Subcutaneous adipose tissue (tissue), 4 donors: Measurements from ENCODE around the gene TTC24. TPM values are rescaled to one million over a fixed set of nuclear protein-coding genes. Genes with fewer than 3 reads are reported as not detected.

Source experiments
- total RNA-seq, 4 donors: library from RNA; depleted of rRNA; stranded (reverse); fragments of >200 nt; gene quantifications; one replicate each; pipeline ENCODE4 v1.1.0, GENCODE V29; 2016
- TF ChIP-seq, protein P1 (sequence below): fragments of 450-650 bp; IDR thresholded peaks from one replicate; pipeline ENCODE4 v1.5.1; 2016; ENCODE audit warnings: low read depth, mild to moderate bottlenecking, control low read depth, antibody characterized with exemption, moderate library complexity

Gene TTC24
- total RNA-seq, 4 donors from 2014 or later: not detected

DNA sequence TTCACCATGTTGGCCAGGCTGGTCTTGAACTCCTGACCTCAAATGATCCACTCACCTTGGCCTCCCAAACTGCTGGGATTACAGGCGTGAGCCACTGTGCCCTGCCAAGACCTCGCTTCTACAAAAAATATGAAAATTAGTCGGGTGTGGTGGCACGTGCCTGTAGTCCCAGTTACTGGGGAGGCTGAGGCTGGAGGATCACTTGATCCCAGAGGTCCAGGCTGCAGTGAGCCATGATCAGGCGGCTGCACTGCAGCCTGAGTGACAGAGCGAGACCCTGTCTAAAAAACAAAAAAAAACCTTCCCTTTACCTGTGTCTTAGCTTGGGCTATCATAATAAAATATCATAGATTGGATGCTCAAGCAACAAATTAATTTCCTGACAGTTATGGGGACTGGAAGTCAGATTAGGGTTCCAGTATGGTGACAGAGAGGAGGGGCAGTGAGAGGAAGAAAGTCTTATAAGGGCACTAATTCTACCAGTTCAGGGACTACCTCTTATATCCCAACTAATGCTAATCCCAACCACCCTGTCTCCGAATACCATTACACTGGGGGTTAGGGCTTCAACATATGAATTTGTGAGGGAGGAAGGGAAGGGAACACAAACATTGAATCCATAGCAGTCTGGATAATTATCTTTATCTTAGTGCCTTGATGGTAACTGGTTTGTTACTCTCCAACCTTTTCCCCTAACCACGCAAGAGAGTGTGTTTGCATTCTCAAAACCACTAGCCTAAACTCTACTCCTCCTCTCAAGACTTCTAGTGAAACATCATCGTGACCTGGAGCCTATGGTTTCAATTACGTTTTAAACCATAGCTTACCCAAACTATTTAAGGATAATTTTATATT, 11.0 kb downstream of the TTC24 start:
- TF ChIP-seq, protein P1, sequence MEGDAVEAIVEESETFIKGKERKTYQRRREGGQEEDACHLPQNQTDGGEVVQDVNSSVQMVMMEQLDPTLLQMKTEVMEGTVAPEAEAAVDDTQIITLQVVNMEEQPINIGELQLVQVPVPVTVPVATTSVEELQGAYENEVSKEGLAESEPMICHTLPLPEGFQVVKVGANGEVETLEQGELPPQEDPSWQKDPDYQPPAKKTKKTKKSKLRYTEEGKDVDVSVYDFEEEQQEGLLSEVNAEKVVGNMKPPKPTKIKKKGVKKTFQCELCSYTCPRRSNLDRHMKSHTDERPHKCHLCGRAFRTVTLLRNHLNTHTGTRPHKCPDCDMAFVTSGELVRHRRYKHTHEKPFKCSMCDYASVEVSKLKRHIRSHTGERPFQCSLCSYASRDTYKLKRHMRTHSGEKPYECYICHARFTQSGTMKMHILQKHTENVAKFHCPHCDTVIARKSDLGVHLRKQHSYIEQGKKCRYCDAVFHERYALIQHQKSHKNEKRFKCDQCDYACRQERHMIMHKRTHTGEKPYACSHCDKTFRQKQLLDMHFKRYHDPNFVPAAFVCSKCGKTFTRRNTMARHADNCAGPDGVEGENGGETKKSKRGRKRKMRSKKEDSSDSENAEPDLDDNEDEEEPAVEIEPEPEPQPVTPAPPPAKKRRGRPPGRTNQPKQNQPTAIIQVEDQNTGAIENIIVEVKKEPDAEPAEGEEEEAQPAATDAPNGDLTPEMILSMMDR: no peak

DNA sequence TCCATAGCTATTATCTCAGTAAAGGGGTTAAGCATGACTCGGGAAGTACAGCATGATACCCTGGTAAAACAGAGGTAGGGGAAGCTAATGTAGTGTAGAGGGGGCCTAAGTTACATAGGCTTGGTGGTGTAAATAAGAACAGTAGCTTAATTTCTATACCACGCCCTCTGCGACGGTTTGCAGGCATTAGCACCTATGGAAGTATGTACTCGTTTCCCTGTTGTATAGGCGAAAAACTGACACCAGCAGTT, 11.6 kb downstream of the TTC24 start:
- TF ChIP-seq, protein P1: no peak

GRCh38 chr1:156591432-156592157, 12.1 kb downstream of the TTC24 start, which contains the start of gene NAXE:
Gene NAXE, plus strand, starts transcription at chr1:156591776. Its CDS starts 29 bp downstream, at chr1:156591805.
- TF ChIP-seq, protein P1: no peak

DNA sequence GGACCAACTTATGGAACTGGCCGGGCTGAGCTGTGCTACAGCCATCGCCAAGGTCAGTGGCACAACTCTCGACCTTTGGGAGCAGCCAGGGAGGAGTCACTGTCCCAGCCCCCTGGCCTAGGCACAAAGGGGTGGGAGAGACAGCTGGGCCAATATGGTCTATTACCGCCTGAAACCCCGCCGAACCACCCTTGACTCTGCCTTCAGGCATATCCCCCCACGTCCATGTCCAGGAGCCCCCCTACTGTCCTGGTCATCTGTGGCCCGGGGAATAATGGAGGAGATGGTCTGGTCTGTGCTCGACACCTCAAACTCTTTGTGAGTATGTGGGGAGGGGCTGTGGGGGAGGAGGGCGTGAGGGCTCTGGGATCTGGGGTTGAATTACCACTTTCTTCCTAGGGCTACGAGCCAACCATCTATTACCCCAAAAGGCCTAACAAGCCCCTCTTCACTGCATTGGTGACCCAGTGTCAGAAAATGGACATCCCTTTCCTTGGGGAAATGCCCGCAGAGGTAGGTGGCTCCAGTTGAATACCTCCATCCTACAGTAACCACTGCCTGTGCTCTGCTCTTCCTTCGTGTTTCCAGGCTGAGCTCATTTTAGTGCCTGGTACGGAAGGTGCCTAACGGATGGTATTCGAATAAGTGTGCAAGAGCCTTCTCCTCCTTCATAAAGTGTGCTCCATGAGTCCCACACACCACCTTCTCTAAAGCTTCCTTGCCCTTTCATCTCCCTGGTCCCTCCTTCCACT, 12.8 kb downstream of the TTC24 start:
- TF ChIP-seq, protein P1: no peak

DNA sequence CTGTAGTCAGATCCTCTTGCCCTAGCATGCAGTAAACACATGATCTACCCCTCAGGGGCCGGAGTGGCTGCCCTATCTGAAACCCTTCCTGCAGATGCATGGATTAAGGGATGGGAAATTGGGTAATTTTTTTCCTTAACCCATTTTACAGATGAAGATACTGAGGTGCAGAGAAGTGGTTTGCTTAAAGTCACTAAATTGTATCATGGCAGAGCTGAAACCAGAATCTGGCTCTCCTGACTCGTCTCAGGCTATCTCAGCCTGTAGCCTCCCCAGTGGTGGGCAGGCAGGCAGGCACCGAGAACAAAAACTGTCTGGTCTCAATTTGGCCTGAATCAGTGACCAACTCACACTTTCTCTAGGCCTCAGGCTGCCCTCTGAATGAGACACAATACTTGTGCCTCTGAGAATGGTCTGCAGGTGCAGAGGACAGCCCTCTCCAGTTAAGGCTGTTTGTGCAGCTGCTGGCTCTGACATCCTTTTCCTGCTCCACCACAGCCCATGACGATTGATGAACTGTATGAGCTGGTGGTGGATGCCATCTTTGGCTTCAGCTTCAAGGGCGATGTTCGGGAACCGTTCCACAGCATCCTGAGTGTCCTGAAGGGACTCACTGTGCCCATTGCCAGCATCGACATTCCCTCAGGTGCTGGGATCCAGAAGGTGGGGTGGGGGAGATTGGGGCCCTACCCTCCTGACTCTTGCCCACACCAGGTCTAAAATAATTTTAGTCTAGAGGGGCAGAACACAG, 13.6 kb downstream of the TTC24 start:
- TF ChIP-seq, protein P1: no peak

- TF ChIP-seq, protein P1: no peak
These were observed 14.1 kb downstream of the TTC24 start for GRCh38 chr1:156593661-156593989.
